IMR-90 (cell line): ENCODE results near the gene ST3GAL5. TPM values are rescaled to one million over a fixed set of nuclear protein-coding genes. Genes with fewer than 3 reads are reported as not detected.

Experiments used
- ATAC-seq: fragments of 200-7000 bp; cut with Tn5 transposase; 2 replicates; pipeline ENCODE4 v1.9.1; 2020; ENCODE audit warnings: low read depth, mild to moderate bottlenecking, moderate library complexity
- BruUV-seq: library from RNA; stranded (reverse); fragments of 400-500 nt; replicated peaks from 2 replicates; lab custom pipeline; 2021; lab: Mats Ljungman, UMichigan
- CTCF ChIA-PET: fragments of 300-600 bp; formaldehyde crosslinking; extraction: SDS; loops from one replicate; lab custom pipeline; 2021; ENCODE audit warnings: antibody characterized with exemption; lab: Yijun Ruan, JAX
- POLR2A ChIA-PET: fragments of 300-600 bp; sonication (Branson Sonifier 250); formaldehyde crosslinking; loops from one replicate; lab custom pipeline; 2022; ENCODE audit warnings: antibody characterized with exemption; ENCODE audit not compliant: unreplicated experiment; lab: Charles Lee
- DNase-seq: peaks from one replicate; pipeline ENCODE4 v3.0.0; 2013
- H2AFZ ChIP-seq: replicated peaks from 2 replicates; pipeline ENCODE3; 2013; ENCODE audit warnings: low read length, mild to moderate bottlenecking; ENCODE audit not compliant: poor library complexity
- H2AK5ac ChIP-seq: 2 replicates; pipeline ENCODE4 v1.6.1; 2013; ENCODE audit warnings: low read depth, low read length, inconsistent platforms
- H2AK9ac ChIP-seq: replicated peaks from 2 replicates; pipeline ENCODE3; 2013; ENCODE audit warnings: mild to moderate bottlenecking, low read depth, low read length, moderate library complexity; ENCODE audit not compliant: poor library complexity
- H2BK120ac ChIP-seq: 2 replicates; pipeline ENCODE4 v1.6.1; 2013; ENCODE audit warnings: low read depth, low read length, inconsistent platforms
- H2BK15ac ChIP-seq: 3 replicates; pipeline ENCODE4 v1.6.1; 2013; ENCODE audit warnings: low read depth, low read length, inconsistent platforms
- H2BK20ac ChIP-seq: 2 replicates; pipeline ENCODE4 v1.6.1; 2013; ENCODE audit warnings: low read depth, mild to moderate bottlenecking, inconsistent platforms, low read length, moderate library complexity
- H2BK5ac ChIP-seq: 2 replicates; pipeline ENCODE4 v1.6.1; 2013; ENCODE audit warnings: mild to moderate bottlenecking, low read depth, low read length, inconsistent platforms; ENCODE audit not compliant: poor library complexity, severe bottlenecking
- H3K14ac ChIP-seq: replicated peaks from 2 replicates; pipeline ENCODE4 v1.6.1; 2013; ENCODE audit warnings: low read depth, low read length, inconsistent platforms
- H3K18ac ChIP-seq: 2 replicates; pipeline ENCODE4 v1.6.1; 2013; ENCODE audit warnings: low read depth, low read length, control low read depth
- H3K23ac ChIP-seq: 2 replicates; pipeline ENCODE4 v1.6.1; 2013; ENCODE audit warnings: low read depth, low read length, inconsistent platforms
- H3K27ac ChIP-seq: 2 replicates; pipeline ENCODE4 v1.5.1; 2013; ENCODE audit warnings: mild to moderate bottlenecking, control low read depth, low read length; ENCODE audit not compliant: insufficient read depth
- H3K27me3 ChIP-seq: 2 replicates; pipeline ENCODE4 v1.6.1; 2013; ENCODE audit warnings: low read length; ENCODE audit not compliant: control insufficient read depth, insufficient read depth
- H3K36me3 ChIP-seq: 2 replicates; pipeline ENCODE4 v1.6.1; 2013; ENCODE audit warnings: low read length, mixed read lengths; ENCODE audit not compliant: control insufficient read depth, insufficient read depth
- H3K4ac ChIP-seq: 2 replicates; pipeline ENCODE4 v1.6.1; 2013; ENCODE audit warnings: low read depth, low read length, inconsistent platforms
- H3K4me1 ChIP-seq: 2 replicates; pipeline ENCODE4 v1.6.1; 2013; ENCODE audit warnings: low read length, mixed read lengths; ENCODE audit not compliant: control insufficient read depth, insufficient read depth
- H3K4me2 ChIP-seq: 2 replicates; pipeline ENCODE4 v1.6.1; 2013; ENCODE audit warnings: low read depth, mild to moderate bottlenecking, control low read depth, low read length, moderate library complexity
- H3K4me3 ChIP-seq: 2 replicates; pipeline ENCODE4 v1.5.1; 2013; ENCODE audit warnings: low read depth, mild to moderate bottlenecking, control low read depth, low read length, moderate library complexity; ENCODE audit not compliant: insufficient read depth
- H3K56ac ChIP-seq: 2 replicates; pipeline ENCODE4 v1.6.1; 2013; ENCODE audit warnings: low read length, inconsistent platforms; ENCODE audit not compliant: insufficient read depth; ENCODE audit errors: extremely low read depth
- H3K79me1 ChIP-seq, 2 experiments: 2 replicates each; pipeline ENCODE4 v1.6.1; 2013; ENCODE audit warnings: low read length in 2 of 2, inconsistent platforms in 1 of 2, low read depth in 1 of 2
- H3K9ac ChIP-seq: 2 replicates; pipeline ENCODE4 v1.6.1; 2013; ENCODE audit warnings: low read depth, low read length, control low read depth
- H3K9me1 ChIP-seq: 2 replicates; pipeline ENCODE4 v1.6.1; 2013; ENCODE audit warnings: low read length, inconsistent platforms; ENCODE audit not compliant: insufficient read depth
- H3K9me3 ChIP-seq: 2 replicates; pipeline ENCODE4 v1.6.1; 2013; ENCODE audit warnings: low read length; ENCODE audit not compliant: control insufficient read depth, insufficient read depth
- H4K20me1 ChIP-seq: 2 replicates; pipeline ENCODE4 v1.6.1; 2013; ENCODE audit warnings: low read length, inconsistent platforms; ENCODE audit not compliant: insufficient read depth
- H4K5ac ChIP-seq: 2 replicates; pipeline ENCODE4 v1.6.1; 2013; ENCODE audit warnings: mild to moderate bottlenecking, low read depth, low read length, control low read depth
- H4K8ac ChIP-seq, 2 experiments: 2 replicates each; pipeline ENCODE4 v1.6.1; 2013; ENCODE audit warnings: low read depth in 2 of 2, low read length in 2 of 2, control low read depth in 1 of 2, inconsistent platforms in 1 of 2
- H4K91ac ChIP-seq: 2 replicates; pipeline ENCODE4 v1.6.1; 2013; ENCODE audit warnings: low read depth, low read length, inconsistent platforms; ENCODE audit not compliant: insufficient read depth
- CEBPB ChIP-seq: IDR thresholded peaks from 2 replicates; pipeline ENCODE4 v1.6.1; 2012; ENCODE audit warnings: low read depth, low read length, improper control_type of control experiment
- MAFK ChIP-seq: IDR thresholded peaks from 2 replicates; pipeline ENCODE4 v1.6.1; 2012; ENCODE audit warnings: low read depth, low read length, improper control_type of control experiment
- MAZ ChIP-seq: IDR thresholded peaks from 2 replicates; pipeline ENCODE4 v1.6.1; 2012; ENCODE audit warnings: low read depth, mild to moderate bottlenecking, low read length, improper control_type of control experiment, moderate library complexity, borderline replicate concordance
- POLR2A ChIP-seq: IDR thresholded peaks from 2 replicates; pipeline ENCODE4 v1.6.1; 2012; ENCODE audit warnings: mild to moderate bottlenecking, low read depth, low read length
- SMC3 ChIP-seq: fragments of 150-350 bp; IDR thresholded peaks from 2 replicates; pipeline ENCODE4 v1.6.1; 2016; ENCODE audit warnings: low read depth, mild to moderate bottlenecking, antibody characterized with exemption, low read length, moderate library complexity
- WGBS, 2 experiments: methylation state at CpG; one replicate each; pipeline versions ENCODE4 v1.1.5 to v1.1.7; 2013; ENCODE audit warnings: missing lambda C conversion rate in 2 of 2; ENCODE audit not compliant: insufficient read length in 1 of 2; ENCODE audit errors: extremely low coverage in 2 of 2; 5-methylcytosine and 5-hydroxymethylcytosine counted together
- dilution Hi-C: fragments of 300-500 bp; cut with HindIII; formaldehyde crosslinking; loops from one replicate; pipeline ENCODE4 v1.14.3; 2018; ENCODE audit warnings: low sequenced_read_pairs; ENCODE audit not compliant: unreplicated experiment
- in situ Hi-C: fragments of 300-500 bp; cut with MboI; formaldehyde crosslinking; loops from 3 replicates; pipeline ENCODE4 v1.14.3; 2019; ENCODE audit warnings: low sequenced_read_pairs, inconsistent platforms, mixed read lengths
- intact Hi-C: fragments of 100-400 bp; cut with micrococcal nuclease; formaldehyde crosslinking; loops from 2 replicates; pipeline ENCODE4 v1.10.0; 2022
- polyA plus RNA-seq, 3 experiments: library from polyadenylated mRNA; depleted of rRNA; stranded (reverse); fragments of >200 nt; gene quantifications; 2 replicates each; pipeline ENCODE4 v1.2.3, GENCODE V29; 2012; ENCODE audit warnings: low replicate concordance in 1 of 3
- total RNA-seq: library from RNA; depleted of rRNA; stranded (reverse); fragments of >200 nt; gene quantifications from 2 replicates; pipeline ENCODE4 v1.2.3, GENCODE V29; 2012
- TF ChIP-seq, protein P1 (sequence below): fragments of 150-350 bp; IDR thresholded peaks from 2 replicates; pipeline ENCODE4 v1.6.1; 2017; ENCODE audit warnings: mild to moderate bottlenecking, antibody characterized with exemption, low read length, low read depth

The ST3GAL5 gene
- total and polyA plus RNA-seq, 2 of the 4 experiments (the other 2 are of a cell fraction) = 16.8 to 21.0 TPM

- dilution Hi-C loops = no loop called here
- Histone ChIP-seq H3K4me3 (no peak overlapping the region), H3K36me3 (no peaks in the 10 kb centered on the region), H3K4me2 (peak overlapping the region; percentile 76), H3K4ac (peak overlapping the region; percentile 64), H3K27me3 (no peaks in the 10 kb centered on the region), H2AK9ac (no peak overlapping the region), H3K23ac (peak overlapping the region; percentile 32; the same call in 1 of the 2 replicates), H3K9ac (peak overlapping the region; percentile 69), H3K18ac (peak overlapping the region; percentile 92), H4K5ac (peak overlapping the region; percentile 68), H3K9me3 (no peaks in the 10 kb centered on the region), H4K20me1 (no peaks in the 10 kb centered on the region), H3K79me1 (no peaks in the 10 kb centered on the region), H3K14ac (peak overlapping the region; percentile 24; the same call in 1 of the 2 replicates), H3K56ac (peak overlapping the region; percentile 41), H2BK120ac (peak overlapping the region; percentile 61), H4K91ac (peak overlapping the region; percentile 77), H2BK15ac (peak overlapping the region; percentile 48), H3K9me1 (peaks cover 6% of the 10 kb centered on the region; the same call in 1 of the 2 replicates), H2AK5ac (peak overlapping the region; percentile 61), H2BK20ac (peak overlapping the region; percentile 49), H2AFZ (no peak overlapping the region), H3K4me1 (peaks cover 21% of the 10 kb centered on the region), H3K27ac (peak overlapping the region; percentile 94), H4K8ac (peak overlapping the region; percentile 43 to 46; a peak in 2 of 4 replicates), H2BK5ac (peak overlapping the region; percentile 53)
- in situ Hi-C loops = no loop called here
- CTCF ChIA-PET = interaction anchor here (0.8 to 1.4 kb wide), 4 partner anchors 10 to 158 kb away, joined by 3 to 5 read pairs (median 4); partner anchors contain the start of gene ST3GAL5
- BruUV-seq = no TSS peak
- DNase-seq (no peak), ATAC-seq (peak; percentile 25)
- POLR2A ChIA-PET = no interaction called here
- TF ChIP-seq MAFK (no peak), CEBPB (no peak), MAZ (no peak), POLR2A (no peak), SMC3 (no peak)
- TF ChIP-seq, protein P1, sequence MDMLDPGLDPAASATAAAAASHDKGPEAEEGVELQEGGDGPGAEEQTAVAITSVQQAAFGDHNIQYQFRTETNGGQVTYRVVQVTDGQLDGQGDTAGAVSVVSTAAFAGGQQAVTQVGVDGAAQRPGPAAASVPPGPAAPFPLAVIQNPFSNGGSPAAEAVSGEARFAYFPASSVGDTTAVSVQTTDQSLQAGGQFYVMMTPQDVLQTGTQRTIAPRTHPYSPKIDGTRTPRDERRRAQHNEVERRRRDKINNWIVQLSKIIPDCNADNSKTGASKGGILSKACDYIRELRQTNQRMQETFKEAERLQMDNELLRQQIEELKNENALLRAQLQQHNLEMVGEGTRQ = no peak
- intact Hi-C loops = loop anchor here (5.0 to 10.0 kb wide), 2 partner anchors 57 to 116 kb away; no protein-coding TSS in a partner anchor
- no CpG with 5 or more reads among the region's 5 CpGs for WGBS, 2 experiments
Observed at GRCh38 chr2:85921659-85922058, 32.9 kb upstream of the ST3GAL5 start.
